HG03045 (cell line): ENCODE measurements around the gene C1orf116.

Experiments used
- ATAC-seq: cut with Tn5 transposase; IDR thresholded peaks from one replicate; pipeline ENCODE4 v1.9.1; 2021; ENCODE audit warnings: mild to moderate bottlenecking, moderate library complexity; ENCODE audit not compliant: unreplicated experiment

Gene C1orf116

GRCh38 chr1:207020709-207021107 lies 11.8 kb downstream of the C1orf116 start:
- no peak for ATAC-seq

- ATAC-seq = no peak
Observed at GRCh38 chr1:207020065-207020708, 12.4 kb downstream of the C1orf116 start.

- ATAC-seq = no peak
Observed at GRCh38 chr1:207019661-207020060, 12.9 kb downstream of the C1orf116 start.

- ATAC-seq = no peak
Observed at GRCh38 chr1:207019161-207019560, 13.4 kb downstream of the C1orf116 start.

- no peak for ATAC-seq
Observed at GRCh38 chr1:207018707-207019106, 13.8 kb downstream of the C1orf116 start.

- ATAC-seq = no peak
Observed at GRCh38 chr1:207017615-207018559, 14.7 kb downstream of the C1orf116 start.

GRCh38 chr1:207015791-207016190 lies 16.8 kb downstream of the C1orf116 start:
- ATAC-seq = no peak

- no peak for ATAC-seq
Observed at GRCh38 chr1:207014728-207015127, 17.8 kb downstream of the C1orf116 start.

- ATAC-seq = no peak
Observed at GRCh38 chr1:207013321-207014085, 19.1 kb downstream of the C1orf116 start.

GRCh38 chr1:207010726-207011125 lies 21.8 kb downstream of the C1orf116 start:
- ATAC-seq = no peak

GRCh38 chr1:207009945-207010344 lies 22.6 kb downstream of the C1orf116 start:
- ATAC-seq = no peak

- ATAC-seq = no peak
Observed at GRCh38 chr1:207009182-207009850, 23.2 kb downstream of the C1orf116 start.

- ATAC-seq = no peak
Observed at GRCh38 chr1:207007352-207008033, 25.1 kb downstream of the C1orf116 start.

GRCh38 chr1:207006914-207007313 lies 25.6 kb downstream of the C1orf116 start:
- ATAC-seq = no peak

- no peak for ATAC-seq
Observed at GRCh38 chr1:207006083-207006482, 26.5 kb downstream of the C1orf116 start.

GRCh38 chr1:207004931-207005830 lies 27.4 kb downstream of the C1orf116 start:
- no peak for ATAC-seq

- ATAC-seq = no peak
Observed at GRCh38 chr1:207003210-207003609, 29.3 kb downstream of the C1orf116 start.

GRCh38 chr1:207002724-207003146 lies 29.8 kb downstream of the C1orf116 start:
- ATAC-seq = no peak
